ENCODE results near the gene GFY. TPM values are rescaled to one million over a fixed set of nuclear protein-coding genes. Genes with fewer than 3 reads are reported as not detected.

GFY gene
- total RNA-seq, 1 experiment from 2014 or later, result not detected

DNA sequence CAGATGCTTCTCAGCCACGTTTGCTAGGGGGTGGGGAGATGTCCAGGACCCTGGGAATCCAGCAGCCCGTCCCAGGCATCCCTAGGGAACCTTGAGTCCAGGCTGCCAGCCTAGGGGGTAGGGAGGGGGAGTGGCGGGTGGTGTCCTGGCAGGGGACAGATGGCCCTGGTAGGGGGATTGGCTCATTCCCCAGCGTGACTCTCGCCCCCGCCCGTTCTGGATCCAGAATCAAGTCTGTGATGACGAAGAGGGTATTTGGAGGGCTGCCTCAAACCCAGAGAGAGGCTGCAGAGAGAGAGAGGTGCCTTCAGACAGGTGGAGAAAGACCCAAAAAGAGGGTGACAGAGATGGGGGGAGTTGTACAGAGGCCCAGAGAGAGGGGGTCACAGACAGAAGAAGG, 12.0 kb downstream of the GFY start:
- BruUV-seq (replicated peaks), result no TSS peak
- DNase-seq (ENCODE audit: unreplicated experiment), result no peak
- Mint-ChIP-seq H3K27ac (ENCODE audit: low read depth, unreplicated experiment) (no peak overlapping the region), H3K27me3 (ENCODE audit: insufficient read depth, unreplicated experiment) (peaks cover 59% of the 10 kb centered on the region), H3K9me3 (ENCODE audit: unreplicated experiment) (no peaks in the 10 kb centered on the region), H3K4me3 (ENCODE audit: unreplicated experiment) (no peak overlapping the region), H3K4me1 (ENCODE audit: insufficient read depth, unreplicated experiment) (peaks cover 13% of the 10 kb centered on the region), H3K36me3 (ENCODE audit: insufficient read depth, unreplicated experiment) (no peaks in the 10 kb centered on the region)
- ChIA-PET CTCF (no interaction called here), POLR2A (interaction anchor here (1.0 kb wide), 1 partner anchor 13 kb away, joined by 3 read pairs; no protein-coding TSS in a partner anchor)
- intact Hi-C loops (cut with micrococcal nuclease), result no loop called here
- TF ChIP-seq, protein P1, sequence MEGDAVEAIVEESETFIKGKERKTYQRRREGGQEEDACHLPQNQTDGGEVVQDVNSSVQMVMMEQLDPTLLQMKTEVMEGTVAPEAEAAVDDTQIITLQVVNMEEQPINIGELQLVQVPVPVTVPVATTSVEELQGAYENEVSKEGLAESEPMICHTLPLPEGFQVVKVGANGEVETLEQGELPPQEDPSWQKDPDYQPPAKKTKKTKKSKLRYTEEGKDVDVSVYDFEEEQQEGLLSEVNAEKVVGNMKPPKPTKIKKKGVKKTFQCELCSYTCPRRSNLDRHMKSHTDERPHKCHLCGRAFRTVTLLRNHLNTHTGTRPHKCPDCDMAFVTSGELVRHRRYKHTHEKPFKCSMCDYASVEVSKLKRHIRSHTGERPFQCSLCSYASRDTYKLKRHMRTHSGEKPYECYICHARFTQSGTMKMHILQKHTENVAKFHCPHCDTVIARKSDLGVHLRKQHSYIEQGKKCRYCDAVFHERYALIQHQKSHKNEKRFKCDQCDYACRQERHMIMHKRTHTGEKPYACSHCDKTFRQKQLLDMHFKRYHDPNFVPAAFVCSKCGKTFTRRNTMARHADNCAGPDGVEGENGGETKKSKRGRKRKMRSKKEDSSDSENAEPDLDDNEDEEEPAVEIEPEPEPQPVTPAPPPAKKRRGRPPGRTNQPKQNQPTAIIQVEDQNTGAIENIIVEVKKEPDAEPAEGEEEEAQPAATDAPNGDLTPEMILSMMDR (IDR thresholded peaks at IDR 0.05; ENCODE audit: unreplicated experiment), result no peak

DNA sequence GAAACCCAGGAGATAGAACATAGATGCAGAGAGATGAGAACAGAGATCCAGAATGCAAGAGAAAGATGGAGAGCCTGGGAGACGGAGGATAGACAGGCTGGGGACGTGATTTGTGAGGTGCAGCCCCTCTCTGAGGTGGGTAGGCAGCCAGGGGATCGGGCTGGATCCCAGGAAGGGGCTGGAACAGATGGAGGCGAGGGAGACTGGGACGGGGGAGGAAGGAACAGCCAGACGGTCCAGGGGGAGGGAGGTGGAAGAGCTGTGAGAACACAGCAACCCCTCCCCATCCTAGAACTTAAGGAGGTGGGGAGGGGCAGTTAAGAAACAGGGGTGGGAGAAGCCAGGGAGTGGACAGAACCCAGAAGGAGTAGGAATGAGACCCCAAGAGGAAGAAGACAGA, 13.1 kb downstream of the GFY start:
- no peak for DNase-seq (ENCODE audit: unreplicated experiment)
- no TSS peak for BruUV-seq (replicated peaks)
- ChIA-PET POLR2A (no interaction called here), CTCF (no interaction called here)
- Mint-ChIP-seq H3K36me3 (ENCODE audit: insufficient read depth, unreplicated experiment) (no peaks in the 10 kb centered on the region), H3K4me3 (ENCODE audit: unreplicated experiment) (no peak overlapping the region), H3K4me1 (ENCODE audit: insufficient read depth, unreplicated experiment) (peaks cover 19% of the 10 kb centered on the region), H3K27me3 (ENCODE audit: insufficient read depth, unreplicated experiment) (peaks cover 67% of the 10 kb centered on the region), H3K9me3 (ENCODE audit: unreplicated experiment) (no peaks in the 10 kb centered on the region), H3K27ac (ENCODE audit: low read depth, unreplicated experiment) (no peak overlapping the region)
- intact Hi-C loops (cut with micrococcal nuclease), result no loop called here
- TF ChIP-seq, protein P1 (IDR thresholded peaks at IDR 0.05; ENCODE audit: unreplicated experiment), result no peak

DNA sequence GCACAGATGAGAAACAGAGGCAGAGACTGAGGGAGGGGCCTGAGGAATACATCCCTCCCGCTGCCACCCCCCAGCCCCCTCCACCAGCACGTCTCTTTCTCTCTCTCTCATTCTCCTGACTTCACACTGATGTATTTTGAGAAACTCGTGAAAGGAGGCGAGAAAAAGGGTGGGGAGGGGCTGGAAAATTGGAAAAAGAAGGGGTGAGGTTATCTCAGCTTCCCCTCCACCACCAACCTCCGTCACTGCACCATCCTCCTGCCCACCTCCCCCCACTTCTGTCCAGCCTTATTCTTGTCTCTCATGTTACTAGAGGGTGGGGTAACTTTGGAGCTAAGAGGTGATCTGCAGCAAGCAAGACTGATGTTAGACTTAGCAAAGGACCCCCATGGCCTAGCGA, 14.6 kb downstream of the GFY start:
- CTCF ChIA-PET, result interaction anchor here (0.8 to 1.9 kb wide), 2 partner anchors 15 to 49 kb away, joined by 3 to 6 read pairs; partner anchors contain the start of gene GFY
- Mint-ChIP-seq H3K4me3 (ENCODE audit: unreplicated experiment) (no peak overlapping the region), H3K27ac (ENCODE audit: low read depth, unreplicated experiment) (no peak overlapping the region), H3K36me3 (ENCODE audit: insufficient read depth, unreplicated experiment) (no peaks in the 10 kb centered on the region), H3K9me3 (ENCODE audit: unreplicated experiment) (no peaks in the 10 kb centered on the region), H3K27me3 (ENCODE audit: insufficient read depth, unreplicated experiment) (peaks cover 67% of the 10 kb centered on the region), H3K4me1 (ENCODE audit: insufficient read depth, unreplicated experiment) (peaks cover 28% of the 10 kb centered on the region)
- TF ChIP-seq, protein P1 (IDR thresholded peaks at IDR 0.05; ENCODE audit: unreplicated experiment), result no peak
- POLR2A ChIA-PET, result interaction anchor here (0.5 to 0.7 kb wide), 2 partner anchors 429 to 775 kb away, joined by 3 to 4 read pairs; no protein-coding TSS in a partner anchor
- BruUV-seq (replicated peaks), result no TSS peak
- DNase-seq (ENCODE audit: unreplicated experiment), result no peak
- intact Hi-C loops (cut with micrococcal nuclease), result no loop called here

DNA sequence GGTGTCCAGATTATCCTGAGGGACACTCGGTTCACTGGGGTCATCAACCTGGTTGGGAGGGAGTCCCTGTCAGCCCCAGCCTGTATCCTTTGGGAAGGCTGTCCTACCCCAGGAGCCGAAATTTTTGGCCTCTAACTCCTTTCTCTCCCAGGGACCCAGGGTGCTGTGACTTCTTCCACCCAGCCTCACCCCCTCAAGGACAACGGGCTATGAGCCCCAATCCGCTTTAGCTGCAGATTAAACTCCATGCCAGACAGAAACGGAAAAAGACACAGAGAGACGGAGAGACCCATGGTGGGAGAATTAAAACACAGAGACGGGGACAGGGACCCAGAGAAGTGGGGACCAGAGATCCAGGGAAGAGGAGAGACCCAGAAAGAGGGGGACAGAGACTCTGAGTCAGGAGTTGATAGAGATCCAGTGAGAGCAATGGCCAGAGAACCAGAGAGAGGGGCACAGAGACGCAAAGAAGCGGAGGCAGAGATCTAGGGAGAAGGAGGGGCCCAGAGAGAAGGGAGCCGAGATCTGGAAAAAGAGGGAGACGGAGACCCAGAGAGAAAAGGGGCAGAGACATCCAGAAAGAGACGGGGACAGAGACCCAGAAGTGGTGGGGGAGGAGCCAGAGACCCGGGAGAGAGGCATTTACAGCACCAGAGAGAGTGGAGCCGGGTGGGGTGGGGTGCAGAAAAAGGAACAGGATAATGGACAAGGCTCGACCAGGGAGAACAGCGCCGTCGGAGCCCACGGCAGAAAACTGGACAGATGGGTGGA, 15.4 kb downstream of the GFY start:
- Mint-ChIP-seq H3K9me3 (ENCODE audit: unreplicated experiment) (no peaks in the 10 kb centered on the region), H3K4me1 (ENCODE audit: insufficient read depth, unreplicated experiment) (peaks cover 28% of the 10 kb centered on the region), H3K4me3 (ENCODE audit: unreplicated experiment) (peak overlapping the region; percentile 63), H3K27ac (ENCODE audit: low read depth, unreplicated experiment) (no peak overlapping the region), H3K36me3 (ENCODE audit: insufficient read depth, unreplicated experiment) (no peaks in the 10 kb centered on the region), H3K27me3 (ENCODE audit: insufficient read depth, unreplicated experiment) (peaks cover 67% of the 10 kb centered on the region)
- intact Hi-C loops (cut with micrococcal nuclease), result no loop called here
- ChIA-PET POLR2A (interaction anchor here (0.5 to 0.7 kb wide), 2 partner anchors 429 to 776 kb away, joined by 3 to 4 read pairs; no protein-coding TSS in a partner anchor), CTCF (interaction anchor here (0.8 to 1.9 kb wide), 2 partner anchors 16 to 49 kb away, joined by 3 to 6 read pairs; partner anchors contain the start of gene GFY)
- no TSS peak for BruUV-seq (replicated peaks)
- TF ChIP-seq, protein P1 (IDR thresholded peaks at IDR 0.05; ENCODE audit: unreplicated experiment), result no peak
- DNase-seq (ENCODE audit: unreplicated experiment), result no peak
